Panc1 (cell line): ENCODE results near the gene SMCR8. TPM values are rescaled to one million over a fixed set of nuclear protein-coding genes. Genes with fewer than 3 reads are reported as not detected.

Experiments used
- ATAC-seq: fragments of 200-7000 bp; cut with Tn5 transposase; 2 replicates; pipeline ENCODE4 v1.9.1; 2020; ENCODE audit warnings: mild to moderate bottlenecking, moderate library complexity
- BruUV-seq: library from RNA; stranded (reverse); fragments of 400-500 nt; replicated peaks from 2 replicates; lab custom pipeline; 2021; lab: Mats Ljungman, UMichigan
- CTCF ChIA-PET: fragments of 300-600 bp; sonication (Branson Sonifier 250); formaldehyde crosslinking; loops from one replicate; lab custom pipeline; 2022; ENCODE audit warnings: antibody characterized with exemption; lab: Charles Lee
- POLR2A ChIA-PET: fragments of 300-600 bp; sonication (Branson Sonifier 250); formaldehyde crosslinking; loops from one replicate; lab custom pipeline; 2022; ENCODE audit warnings: antibody characterized with exemption; lab: Charles Lee
- DNase-seq: peaks from one replicate; pipeline ENCODE4 v3.0.0-alpha.2; 2010; ENCODE audit warnings: low read depth, low spot score
- H3K27ac ChIP-seq: 2 replicates; pipeline ENCODE4 v1.5.1; 2011; ENCODE audit warnings: mild to moderate bottlenecking, low read length, inconsistent platforms
- H3K27me3 ChIP-seq: fragments of 200-500 bp; sonication (Bioruptor generic); 2 replicates; pipeline ENCODE4 v1.6.0; 2014; ENCODE audit warnings: low read length, inconsistent platforms; ENCODE audit not compliant: control insufficient read depth, insufficient read depth
- H3K36me3 ChIP-seq: fragments of 200-500 bp; sonication (Bioruptor generic); 2 replicates; pipeline ENCODE4 v1.5.1; 2014; ENCODE audit warnings: inconsistent platforms, mild to moderate bottlenecking, low read length, moderate library complexity; ENCODE audit not compliant: control insufficient read depth, insufficient read depth
- H3K4me1 ChIP-seq: 2 replicates; pipeline ENCODE4 v1.5.1; 2011; ENCODE audit warnings: inconsistent platforms, mild to moderate bottlenecking, low read length, moderate library complexity; ENCODE audit not compliant: control insufficient read depth, insufficient read depth
- H3K4me3 ChIP-seq, 2 experiments: 2 replicates each; pipeline ENCODE4 v1.5.1; 2011 to 2012; ENCODE audit warnings: low read depth in 2 of 2, low read length in 2 of 2, mild to moderate bottlenecking in 2 of 2, inconsistent platforms in 1 of 2, moderate library complexity in 1 of 2
- H3K9me3 ChIP-seq: fragments of 200-500 bp; sonication (Bioruptor generic); 2 replicates; pipeline ENCODE4 v1.5.1; 2014; ENCODE audit warnings: low read depth, mild to moderate bottlenecking, inconsistent platforms, low read length, moderate library complexity; ENCODE audit not compliant: control insufficient read depth, insufficient read depth
- CTCF ChIP-seq: fragments of 450-650 bp; IDR thresholded peaks from 2 replicates; pipeline ENCODE4 v1.5.1; 2017; ENCODE audit warnings: mild to moderate bottlenecking
- POLR2AphosphoS5 ChIP-seq: IDR thresholded peaks from 2 replicates; pipeline ENCODE4 v1.6.1; 2012; ENCODE audit warnings: mild to moderate bottlenecking, low read depth, low read length, moderate library complexity
- REST ChIP-seq, 2 experiments: IDR thresholded peaks; 2 replicates each; pipeline ENCODE4 v1.6.1; 2011 to 2012; ENCODE audit warnings: low read depth in 2 of 2, control low read depth in 1 of 2, low read length in 1 of 2, mild to moderate bottlenecking in 1 of 2, moderate library complexity in 1 of 2; ENCODE audit not compliant: insufficient read depth in 1 of 2
- SIN3A ChIP-seq: IDR thresholded peaks from 2 replicates; pipeline ENCODE4 v1.6.1; 2012; ENCODE audit warnings: low read depth, mild to moderate bottlenecking, low read length, moderate library complexity, borderline replicate concordance; ENCODE audit not compliant: insufficient read depth
- TCF7L2 ChIP-seq: IDR thresholded peaks from 2 replicates; pipeline ENCODE4 v1.6.1; 2011; ENCODE audit warnings: mild to moderate bottlenecking, low read depth, low read length, inconsistent platforms
- in situ Hi-C: cut with HindIII; loops from 2 replicates; pipeline ENCODE4 v1.10.0; 2016; ENCODE audit warnings: low sequenced_read_pairs, low pct_unique_long_range_greater_than_20kb
- intact Hi-C: fragments of 100-400 bp; cut with micrococcal nuclease; formaldehyde crosslinking; loops from one replicate; pipeline ENCODE4 v1.10.0; 2022; ENCODE audit not compliant: unreplicated experiment
- total RNA-seq: library from RNA; stranded (reverse); gene quantifications from one replicate; pipeline ENCODE4 v1.2.1, GENCODE V29; 2021; ENCODE audit not compliant: unreplicated experiment

The SMCR8 gene
- total RNA-seq, 1 experiment from 2014 or later, result 24.9 TPM

- H3K36me3 ChIP-seq, result peaks cover 2% of the 10 kb centered on the region; the same call in 1 of the 2 replicates
- intact Hi-C loops, result no loop called here
- DNase-seq (no peak), ATAC-seq (no peak)
- in situ Hi-C loops, result no loop called here
- BruUV-seq, result no TSS peak
- no peak overlapping the region for H3K27ac ChIP-seq
- peaks cover 23% of the 10 kb centered on the region for H3K4me1 ChIP-seq
- H3K4me3 ChIP-seq, result no peak overlapping the region
- H3K27me3 ChIP-seq, result no peaks in the 10 kb centered on the region
- ChIA-PET CTCF (no interaction called here), POLR2A (no interaction called here)
- H3K9me3 ChIP-seq, result no peaks in the 10 kb centered on the region
- no peak for TF ChIP-seq TCF7L2
Observed at GRCh38 chr17:18320301-18320700, 5.2 kb downstream of the SMCR8 start.

- Histone ChIP-seq H3K4me1 (peaks cover 17% of the 10 kb centered on the region), H3K4me3 (no peak overlapping the region), H3K36me3 (peaks cover 2% of the 10 kb centered on the region; the same call in 1 of the 2 replicates), H3K9me3 (no peaks in the 10 kb centered on the region), H3K27ac (no peak overlapping the region), H3K27me3 (no peaks in the 10 kb centered on the region)
- TF ChIP-seq TCF7L2 (no peak), POLR2AphosphoS5 (no peak), CTCF (peak; percentile 34), SIN3A (no peak), REST (IDR thresholded peaks at IDR 0.05; ENCODE audit: insufficient read depth in 1 of 2, low read depth in 2 of 2, low read length in 1 of 2) (no peak)
- intact Hi-C loops, result no loop called here
- no TSS peak for BruUV-seq
- DNase-seq, result no peak
- ChIA-PET CTCF (no interaction called here), POLR2A (no interaction called here)
- peak; percentile 33; the same call in 1 of the 2 replicates for ATAC-seq
- in situ Hi-C loops, result no loop called here
Observed at GRCh38 chr17:18321309-18321708, 6.2 kb downstream of the SMCR8 start.

GRCh38 chr17:18322522-18322921, 7.4 kb downstream of the SMCR8 start:
- Histone ChIP-seq H3K27me3 (no peaks in the 10 kb centered on the region), H3K9me3 (no peaks in the 10 kb centered on the region), H3K4me1 (peaks cover 7% of the 10 kb centered on the region), H3K4me3 (no peak overlapping the region), H3K27ac (no peak overlapping the region), H3K36me3 (peaks cover 2% of the 10 kb centered on the region; the same call in 1 of the 2 replicates)
- intact Hi-C loops (no loop called here), in situ Hi-C loops (no loop called here)
- ChIA-PET CTCF (interaction anchor here (0.7 kb wide), 1 partner anchor 170 kb away, joined by 3 read pairs; no protein-coding TSS in a partner anchor), POLR2A (no interaction called here)
- DNase-seq (no peak), ATAC-seq (no peak)
- no TSS peak for BruUV-seq
- TF ChIP-seq SIN3A, result no peak
- TF ChIP-seq POLR2AphosphoS5, result no peak
- TF ChIP-seq CTCF, result no peak
- TF ChIP-seq REST (IDR thresholded peaks at IDR 0.05; ENCODE audit: insufficient read depth in 1 of 2, low read depth in 2 of 2, low read length in 1 of 2), result no peak
- no peak for TF ChIP-seq TCF7L2
